HG02763 (cell line): ENCODE measurements around the gene INPP5J.
"Not testable (repeated sequence)": the region's sequence is repeated elsewhere in the genome, so short reads cannot be mapped to it uniquely, and the experiment has no call there.

ENCODE experiments used
- ATAC-seq: cut with Tn5 transposase; IDR thresholded peaks from one replicate; pipeline ENCODE4 v1.9.1; 2021; ENCODE audit warnings: mild to moderate bottlenecking, moderate library complexity; ENCODE audit not compliant: unreplicated experiment

The INPP5J gene, protein sequence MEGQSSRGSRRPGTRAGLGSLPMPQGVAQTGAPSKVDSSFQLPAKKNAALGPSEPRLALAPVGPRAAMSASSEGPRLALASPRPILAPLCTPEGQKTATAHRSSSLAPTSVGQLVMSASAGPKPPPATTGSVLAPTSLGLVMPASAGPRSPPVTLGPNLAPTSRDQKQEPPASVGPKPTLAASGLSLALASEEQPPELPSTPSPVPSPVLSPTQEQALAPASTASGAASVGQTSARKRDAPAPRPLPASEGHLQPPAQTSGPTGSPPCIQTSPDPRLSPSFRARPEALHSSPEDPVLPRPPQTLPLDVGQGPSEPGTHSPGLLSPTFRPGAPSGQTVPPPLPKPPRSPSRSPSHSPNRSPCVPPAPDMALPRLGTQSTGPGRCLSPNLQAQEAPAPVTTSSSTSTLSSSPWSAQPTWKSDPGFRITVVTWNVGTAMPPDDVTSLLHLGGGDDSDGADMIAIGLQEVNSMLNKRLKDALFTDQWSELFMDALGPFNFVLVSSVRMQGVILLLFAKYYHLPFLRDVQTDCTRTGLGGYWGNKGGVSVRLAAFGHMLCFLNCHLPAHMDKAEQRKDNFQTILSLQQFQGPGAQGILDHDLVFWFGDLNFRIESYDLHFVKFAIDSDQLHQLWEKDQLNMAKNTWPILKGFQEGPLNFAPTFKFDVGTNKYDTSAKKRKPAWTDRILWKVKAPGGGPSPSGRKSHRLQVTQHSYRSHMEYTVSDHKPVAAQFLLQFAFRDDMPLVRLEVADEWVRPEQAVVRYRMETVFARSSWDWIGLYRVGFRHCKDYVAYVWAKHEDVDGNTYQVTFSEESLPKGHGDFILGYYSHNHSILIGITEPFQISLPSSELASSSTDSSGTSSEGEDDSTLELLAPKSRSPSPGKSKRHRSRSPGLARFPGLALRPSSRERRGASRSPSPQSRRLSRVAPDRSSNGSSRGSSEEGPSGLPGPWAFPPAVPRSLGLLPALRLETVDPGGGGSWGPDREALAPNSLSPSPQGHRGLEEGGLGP

GRCh38 chr22:31122532-31123291 is at the start of gene INPP5J:
INPP5J (plus strand) TSS chr22:31122966; CDS start chr22:31123015, 49 bp downstream.
- no peak for ATAC-seq

GRCh38 chr22:31073125-31073524 is 49.6 kb upstream of the INPP5J start:
- ATAC-seq: not testable (repeated sequence)

DNA sequence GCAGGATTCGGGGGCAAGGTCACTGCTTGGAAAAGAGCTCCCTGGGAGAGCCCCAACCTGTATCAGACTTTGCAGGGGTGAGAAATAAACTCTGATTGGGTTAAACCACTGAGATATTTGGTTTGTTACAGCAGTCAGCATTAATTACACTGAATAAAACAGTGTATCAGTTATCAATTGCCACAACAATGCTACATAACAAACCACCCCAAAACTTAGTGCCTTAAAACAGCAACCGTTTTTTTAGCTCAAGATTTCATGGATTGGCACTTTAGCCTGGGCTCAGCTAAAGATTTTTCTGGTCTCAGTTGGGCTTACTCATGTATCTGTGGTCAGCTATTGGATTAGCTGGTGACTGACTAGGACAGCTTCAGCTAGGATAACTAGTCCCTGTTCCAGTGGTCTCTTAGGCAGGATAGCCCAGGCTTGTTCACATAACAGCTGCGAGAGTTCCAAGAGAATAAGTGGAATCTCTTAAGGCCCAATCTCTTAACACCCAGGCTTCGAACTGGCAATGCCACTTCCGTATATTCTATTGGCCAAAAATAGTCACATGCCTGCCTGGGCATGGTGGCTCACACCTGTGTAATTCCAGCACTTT is 49.1 kb upstream of the INPP5J start:
- not testable (repeated sequence) for ATAC-seq

DNA sequence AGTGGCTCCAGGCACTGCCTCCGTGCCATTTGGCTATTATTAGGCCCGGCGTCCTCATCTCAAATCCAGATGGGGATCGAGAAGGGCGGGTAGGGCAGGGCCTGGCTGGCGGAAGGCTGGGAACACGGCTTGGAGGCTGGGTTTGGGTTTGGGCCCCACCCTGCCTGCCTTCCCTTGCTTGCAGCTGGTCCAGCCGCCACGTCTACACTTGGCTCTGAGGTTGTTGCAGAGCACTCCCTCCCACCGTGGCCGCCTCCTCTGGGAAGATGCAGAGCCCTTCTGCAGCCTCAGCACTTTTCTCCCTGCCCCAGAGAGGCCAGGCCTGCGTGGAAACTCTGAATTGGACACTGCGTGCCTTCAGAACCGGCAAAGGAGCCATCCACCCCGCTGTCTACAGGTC is 46.8 kb upstream of the INPP5J start:
- ATAC-seq: no peak

- no peak for ATAC-seq
These were observed 45.1 kb upstream of the INPP5J start for GRCh38 chr22:31077681-31078080.

DNA sequence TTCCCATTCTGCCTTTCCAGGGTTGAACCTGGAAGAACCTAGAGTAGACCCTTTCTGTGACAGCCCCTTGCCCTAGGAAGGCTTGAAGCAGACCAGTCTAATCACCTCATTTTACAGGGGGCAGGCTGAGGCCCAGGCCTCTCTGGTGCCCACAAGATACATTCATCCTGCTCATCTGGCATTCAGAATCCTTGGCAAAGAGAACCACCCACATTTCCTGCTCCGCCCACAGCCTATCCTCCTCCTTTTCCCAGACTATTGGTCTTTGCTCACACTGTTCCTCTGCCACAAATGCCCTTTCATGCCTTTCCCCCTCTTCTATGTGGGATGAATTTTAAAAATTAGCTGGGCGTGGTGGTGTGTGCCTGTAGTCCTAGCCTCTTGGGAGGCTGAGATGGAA is 44.4 kb upstream of the INPP5J start:
- not testable (repeated sequence) for ATAC-seq

- no peak for ATAC-seq
These were observed 43.6 kb upstream of the INPP5J start for GRCh38 chr22:31079095-31079642.

- ATAC-seq: no peak
These were observed 42.5 kb upstream of the INPP5J start for GRCh38 chr22:31080164-31080847.

DNA sequence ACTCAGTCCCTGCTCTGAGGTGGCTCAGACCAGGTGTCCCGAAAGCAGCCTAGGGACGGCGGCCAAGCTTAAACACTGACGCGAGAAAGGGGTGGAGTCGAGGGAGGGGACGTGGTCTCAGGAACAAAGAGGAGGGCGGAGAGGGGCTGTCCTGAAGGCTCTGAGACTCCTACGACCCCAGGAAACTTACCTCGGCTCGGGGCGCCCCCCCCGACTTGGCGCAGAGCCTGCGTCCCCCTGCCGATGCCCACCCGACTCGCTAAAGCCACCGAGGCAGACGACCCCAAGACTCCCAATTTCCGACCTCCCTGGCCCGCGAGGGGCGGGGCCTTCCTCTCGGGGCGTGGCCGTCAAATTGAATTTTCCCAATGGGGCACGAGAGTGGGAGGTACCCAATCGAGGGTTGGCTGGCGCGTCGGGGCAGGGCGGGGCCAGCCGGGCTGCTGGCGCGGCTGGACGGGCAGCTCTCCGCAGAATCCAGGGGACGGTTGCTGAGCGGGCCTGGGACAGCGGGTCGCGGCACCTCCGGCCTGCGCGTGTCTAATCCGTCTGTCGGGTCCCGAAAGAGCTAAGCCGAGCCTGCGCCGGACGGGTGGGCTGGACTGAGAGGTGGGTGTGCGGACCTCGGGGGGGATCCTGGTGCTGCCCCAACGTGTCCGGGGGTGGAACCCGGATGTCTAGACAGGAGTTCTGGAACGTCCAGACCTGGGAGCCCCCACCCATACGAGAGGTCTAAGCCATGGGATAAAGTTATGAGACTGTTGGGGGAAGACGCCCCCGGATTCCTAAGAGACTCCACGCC is 41.7 kb upstream of the INPP5J start, which contains the start of gene SMTN:
Gene SMTN, plus strand, starts transcription at position 471 of the 802 bp plus-strand sequence. CDS start 1,941 bp downstream, outside the sequence.
- peak; percentile 59 for ATAC-seq

- no peak for ATAC-seq
These were observed 40.7 kb upstream of the INPP5J start for GRCh38 chr22:31081963-31082605.

DNA sequence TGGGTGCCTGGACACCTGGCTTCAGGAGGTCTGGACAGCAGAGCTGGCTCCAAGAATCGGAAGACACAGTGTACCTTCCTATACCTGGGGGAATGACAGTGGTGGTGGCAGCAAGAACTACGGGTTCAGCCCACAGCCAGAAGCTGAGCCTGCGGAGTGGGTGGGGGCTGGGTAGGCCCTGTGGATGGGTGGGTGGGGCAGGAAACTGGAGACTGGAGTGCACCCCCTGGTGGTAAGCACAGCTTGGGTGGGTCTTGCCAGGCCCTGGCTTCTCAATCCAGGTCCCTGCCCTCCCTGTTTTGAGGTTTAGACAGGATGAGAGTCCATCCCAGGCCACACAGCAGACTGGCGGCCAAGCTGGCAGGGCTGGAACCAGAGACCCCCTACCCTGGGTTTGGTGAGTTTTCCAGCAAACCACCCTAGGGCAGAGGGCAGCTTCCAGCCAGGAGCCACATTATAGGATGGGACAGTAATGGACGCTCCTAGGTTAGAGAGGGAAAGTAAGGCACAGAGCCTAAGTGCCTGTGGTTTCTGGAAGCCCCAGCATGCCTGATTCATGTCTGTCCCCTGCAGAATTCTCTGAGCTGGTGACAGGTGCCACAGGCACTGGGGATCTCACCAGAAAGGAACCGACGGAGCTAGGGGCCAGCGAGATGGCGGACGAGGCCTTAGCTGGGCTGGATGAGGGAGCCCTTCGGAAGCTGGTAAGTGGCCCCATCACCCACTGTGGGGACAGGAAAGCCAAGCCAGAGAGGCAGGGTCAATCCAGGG is 40.0 kb upstream of the INPP5J start:
- ATAC-seq: no peak

DNA sequence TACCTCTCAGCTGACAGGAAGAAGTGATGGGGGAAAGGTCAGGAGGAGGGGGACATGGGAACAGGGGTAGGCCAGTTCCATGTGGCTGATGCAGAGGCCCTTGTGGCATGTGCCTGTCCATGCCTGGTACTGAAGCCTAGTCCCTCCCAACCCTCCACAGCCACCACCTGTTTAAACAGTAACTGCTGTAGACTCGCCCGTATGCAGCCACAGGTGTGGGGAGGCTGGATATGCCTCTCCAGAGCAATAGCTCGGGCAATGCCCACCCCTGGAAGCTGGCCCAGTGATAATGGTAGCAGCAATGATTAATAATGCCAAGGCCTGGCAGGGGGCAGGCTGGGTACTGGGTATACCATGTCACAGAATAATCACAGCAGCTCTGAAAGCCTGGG is 39.4 kb upstream of the INPP5J start:
- ATAC-seq: no peak

- no peak for ATAC-seq
These were observed 38.6 kb upstream of the INPP5J start for GRCh38 chr22:31083923-31084810.

- ATAC-seq: peak; percentile 67
These were observed 37.8 kb upstream of the INPP5J start for GRCh38 chr22:31084811-31085492.

DNA sequence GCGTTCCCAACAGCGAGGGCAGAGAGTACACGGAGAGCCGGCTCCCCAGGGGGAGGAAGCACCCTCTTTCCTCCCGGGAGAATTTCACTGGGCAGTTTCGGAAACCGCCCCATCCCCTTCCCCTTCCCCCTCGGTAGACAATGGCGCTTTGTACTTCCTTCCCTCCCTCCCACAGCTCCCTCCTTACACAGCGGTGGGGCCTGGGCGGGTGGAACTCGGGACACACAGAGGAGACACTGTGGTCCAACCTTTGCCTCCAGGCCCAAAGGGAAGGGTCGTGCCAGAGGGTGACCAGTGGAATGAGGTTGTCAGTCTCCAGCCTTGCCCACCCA is 37.3 kb upstream of the INPP5J start:
- no peak for ATAC-seq

DNA sequence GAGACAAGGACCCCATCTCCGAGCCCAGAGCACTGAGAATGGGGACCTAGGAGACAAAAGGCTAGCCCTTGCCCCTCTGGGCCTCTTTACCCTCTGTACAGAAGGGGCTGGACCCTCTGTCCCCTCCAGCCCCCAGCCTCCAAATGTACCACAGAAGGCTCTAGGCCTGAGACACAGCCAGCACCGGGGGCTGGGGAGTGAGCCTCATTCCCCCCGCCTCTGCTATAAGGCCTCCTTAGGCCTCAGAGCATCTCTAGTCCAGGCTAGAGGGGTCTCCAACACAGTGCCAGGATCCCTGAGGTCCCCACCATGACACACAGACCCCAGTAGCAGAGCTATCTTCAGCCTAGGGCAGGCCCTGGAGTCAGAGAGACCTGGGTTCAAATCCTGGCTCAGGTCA is 36.8 kb upstream of the INPP5J start:
- no peak for ATAC-seq
